Testis (tissue), 3 donors: Measurements from ENCODE around the gene ZFAND2B. TPM values are rescaled to one million over a fixed set of nuclear protein-coding genes. Genes with fewer than 3 reads are reported as not detected.

ENCODE experiments used
- DNase-seq: peaks from one replicate; pipeline ENCODE4 v3.0.0-alpha.2; 2019
- H3K27ac ChIP-seq, 2 donors: fragments of 200-600 bp; sonication (generic); one replicate each; pipeline ENCODE4 v1.5.1; 2019
- H3K27me3 ChIP-seq: fragments of 200-600 bp; sonication (generic); one replicate; pipeline ENCODE4 v1.5.1; 2019
- H3K36me3 ChIP-seq: fragments of 200-600 bp; sonication (generic); one replicate; pipeline ENCODE4 v1.5.1; 2017; ENCODE audit warnings: low read depth; ENCODE audit errors: missing control alignments
- H3K4me1 ChIP-seq: fragments of 200-600 bp; sonication (generic); one replicate; pipeline ENCODE4 v1.5.1; 2019
- H3K4me3 ChIP-seq, 2 donors: fragments of 200-600 bp; sonication (generic); one replicate each; pipeline ENCODE4 v1.5.1; 2017 to 2019
- H3K9me3 ChIP-seq: fragments of 200-600 bp; sonication (generic); one replicate; pipeline ENCODE4 v1.5.1; 2017
- POLR2A ChIP-seq: fragments of 450-650 bp; IDR thresholded peaks from one replicate; pipeline ENCODE4 v1.6.1; 2017; ENCODE audit warnings: antibody characterized with exemption, mild to moderate bottlenecking, moderate library complexity
- WGBS, 2 donors: methylation state at CpG; one replicate each; pipeline ENCODE4 v1.1.5; 2018; 5-methylcytosine and 5-hydroxymethylcytosine counted together
- intact Hi-C: fragments of 100-400 bp; cut with DNase I; formaldehyde crosslinking; loops from one replicate; pipeline ENCODE4 v1.15.1; 2023; ENCODE audit warnings: low total_unique reads
- polyA plus RNA-seq: library from polyadenylated mRNA; stranded (reverse); fragments of 350-450 nt; fragmentation: Illumina TruSeq; extraction: RNeasy Lipid Tissue Mini Kit (QIAGEN cat#74804); gene quantifications from one replicate; pipeline ENCODE4 v1.2.3, GENCODE V29; 2014; ENCODE audit warnings: low read depth, low replicate concordance; ENCODE audit not compliant: insufficient read depth
- total RNA-seq, 2 donors: library from RNA; depleted of rRNA; stranded (reverse); fragments of >200 nt; gene quantifications; one replicate each; pipeline ENCODE4 v1.2.3, GENCODE V29; 2016
- TF ChIP-seq, protein P1 (sequence below), 3 experiments: fragments of 450-650 bp in 2 of 3; fragments of 200-600 bp in 1 of 3; sonication (generic) in 1 of 3; IDR thresholded peaks; one replicate each; pipeline ENCODE4 v1.5.1; 2016 to 2019; ENCODE audit warnings: antibody characterized with exemption in 3 of 3, mild to moderate bottlenecking in 2 of 3, moderate library complexity in 1 of 3

Gene ZFAND2B
- total and polyA plus RNA-seq, 3 donors from 2014 or later, result 27.0 to 41.3 (median 34.3) TPM

DNA sequence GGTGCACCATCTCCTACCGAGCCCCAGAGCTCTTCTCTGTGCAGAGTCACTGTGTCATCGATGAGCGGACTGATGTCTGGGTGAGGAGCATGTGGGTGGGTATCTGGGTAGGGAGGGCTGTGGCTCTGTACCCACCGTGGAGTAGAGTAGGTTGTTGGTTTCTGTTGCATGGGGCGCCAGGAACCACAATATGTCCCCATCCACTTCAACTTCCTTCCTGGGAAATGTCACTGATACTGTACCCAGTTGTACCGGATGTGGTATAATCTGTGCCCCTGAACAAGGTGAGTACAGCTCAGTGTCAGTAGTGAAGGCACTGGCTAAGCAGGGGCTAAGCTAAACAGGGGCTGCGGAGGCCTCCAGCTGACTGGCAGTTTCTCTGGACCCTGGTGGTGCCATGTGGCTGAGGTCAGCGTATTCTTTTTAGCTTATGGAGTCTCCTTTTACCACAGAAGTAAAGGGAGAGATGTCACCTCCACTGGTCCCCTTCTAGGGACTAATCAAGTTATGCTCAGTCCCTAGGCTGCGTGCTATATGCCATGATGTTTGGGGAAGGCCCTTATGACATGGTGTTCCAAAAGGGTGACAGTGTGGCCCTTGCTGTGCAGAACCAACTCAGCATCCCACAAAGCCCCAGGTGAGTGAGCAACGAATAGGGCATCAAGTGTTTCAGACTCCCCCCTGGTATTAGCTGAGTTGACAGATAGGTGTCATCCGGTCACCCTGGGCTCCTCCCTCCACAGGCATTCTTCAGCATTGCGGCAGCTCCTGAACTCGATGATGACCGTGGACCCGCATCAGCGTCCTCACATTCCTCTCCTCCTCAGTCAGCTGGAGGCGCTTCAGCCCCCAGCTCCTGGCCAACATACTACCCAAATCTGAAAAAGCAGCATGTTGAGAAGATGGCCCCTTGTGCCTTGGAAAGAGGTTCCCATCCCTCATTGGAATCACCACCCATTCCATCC lies 41.4 kb downstream of the ZFAND2B start:
- H3K27ac ChIP-seq, result no peak overlapping the region
- intact Hi-C loops, result no loop called here
- WGBS, 2 donors, result 91% methylated on average over 14 to 17 of the region's 17 CpGs

GRCh38 chr2:219248845-219249202 lies 42.2 kb downstream of the ZFAND2B start:
- no peaks in the 10 kb centered on the region for H3K36me3 ChIP-seq
- intact Hi-C loops, result no loop called here
- TF ChIP-seq, protein P1, sequence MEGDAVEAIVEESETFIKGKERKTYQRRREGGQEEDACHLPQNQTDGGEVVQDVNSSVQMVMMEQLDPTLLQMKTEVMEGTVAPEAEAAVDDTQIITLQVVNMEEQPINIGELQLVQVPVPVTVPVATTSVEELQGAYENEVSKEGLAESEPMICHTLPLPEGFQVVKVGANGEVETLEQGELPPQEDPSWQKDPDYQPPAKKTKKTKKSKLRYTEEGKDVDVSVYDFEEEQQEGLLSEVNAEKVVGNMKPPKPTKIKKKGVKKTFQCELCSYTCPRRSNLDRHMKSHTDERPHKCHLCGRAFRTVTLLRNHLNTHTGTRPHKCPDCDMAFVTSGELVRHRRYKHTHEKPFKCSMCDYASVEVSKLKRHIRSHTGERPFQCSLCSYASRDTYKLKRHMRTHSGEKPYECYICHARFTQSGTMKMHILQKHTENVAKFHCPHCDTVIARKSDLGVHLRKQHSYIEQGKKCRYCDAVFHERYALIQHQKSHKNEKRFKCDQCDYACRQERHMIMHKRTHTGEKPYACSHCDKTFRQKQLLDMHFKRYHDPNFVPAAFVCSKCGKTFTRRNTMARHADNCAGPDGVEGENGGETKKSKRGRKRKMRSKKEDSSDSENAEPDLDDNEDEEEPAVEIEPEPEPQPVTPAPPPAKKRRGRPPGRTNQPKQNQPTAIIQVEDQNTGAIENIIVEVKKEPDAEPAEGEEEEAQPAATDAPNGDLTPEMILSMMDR (IDR thresholded peaks at IDR 0.05), result no peak
- TF ChIP-seq POLR2A, result no peak
- no peaks in the 10 kb centered on the region for H3K9me3 ChIP-seq
- H3K27ac ChIP-seq, result peak overlapping the region in 1 of 2 donors; percentile 58
- H3K4me3 ChIP-seq, result no peak overlapping the region
- H3K4me1 ChIP-seq, result peaks cover 14% of the 10 kb centered on the region
- WGBS, 2 donors, result 72 to 98% methylated on average over 2 of the region's 2 CpGs
- no peaks in the 10 kb centered on the region for H3K27me3 ChIP-seq
- DNase-seq, result no peak

More for the DNA sequence above, 41.4 kb downstream of the ZFAND2B start:
- Histone ChIP-seq H3K4me1 (peaks cover 13% of the 10 kb centered on the region), H3K4me3 (no peak overlapping the region), H3K9me3 (no peaks in the 10 kb centered on the region), H3K27me3 (no peaks in the 10 kb centered on the region), H3K36me3 (no peaks in the 10 kb centered on the region)
- TF ChIP-seq, protein P1 (IDR thresholded peaks at IDR 0.05), result no peak
- no peak for TF ChIP-seq POLR2A
- DNase-seq, result no peak

DNA sequence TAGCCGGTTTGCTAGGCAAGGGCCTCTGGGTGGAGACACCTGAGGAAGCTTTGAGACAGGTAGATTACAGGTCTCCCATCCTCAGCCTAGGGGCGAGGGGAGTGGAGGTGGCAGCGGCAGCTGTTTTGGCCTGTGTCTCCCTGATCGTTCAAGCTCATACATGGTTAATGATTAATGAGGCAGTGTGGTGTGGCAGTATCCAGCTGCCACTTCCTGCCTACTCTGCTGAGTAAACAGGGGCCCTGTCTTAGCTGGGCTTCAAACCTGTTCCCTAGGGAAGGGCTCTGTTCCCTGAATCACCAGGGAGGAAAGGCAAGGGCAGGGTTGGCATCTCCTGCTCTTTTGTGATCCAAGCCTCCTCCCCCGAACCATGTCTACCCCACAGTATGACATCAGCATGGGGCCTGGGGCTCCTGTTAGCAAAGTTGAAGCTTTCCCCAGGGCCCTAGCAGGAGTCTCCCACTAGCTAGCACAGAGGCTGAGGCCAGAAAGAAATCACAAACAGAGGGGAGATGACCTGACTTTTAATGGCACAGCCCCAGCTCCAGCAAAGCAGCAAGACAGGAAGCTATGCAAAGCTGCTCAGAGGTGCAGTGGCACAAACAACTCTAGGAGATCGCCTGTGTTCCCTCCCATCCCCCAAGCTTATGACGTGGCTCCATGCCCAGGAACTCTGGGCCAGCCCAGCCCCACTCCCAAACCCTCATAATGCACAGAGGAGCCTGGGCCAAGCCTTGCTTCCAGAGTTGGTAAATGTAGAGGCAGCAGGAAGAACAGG lies 42.8 kb downstream of the ZFAND2B start:
- TF ChIP-seq, protein P1 (IDR thresholded peaks at IDR 0.05), result no peak
- TF ChIP-seq POLR2A, result no peak
- 50 to 57% methylated on average over 5 to 7 of the region's 7 CpGs for WGBS, 2 donors
- no peak overlapping the region for H3K4me3 ChIP-seq

DNA sequence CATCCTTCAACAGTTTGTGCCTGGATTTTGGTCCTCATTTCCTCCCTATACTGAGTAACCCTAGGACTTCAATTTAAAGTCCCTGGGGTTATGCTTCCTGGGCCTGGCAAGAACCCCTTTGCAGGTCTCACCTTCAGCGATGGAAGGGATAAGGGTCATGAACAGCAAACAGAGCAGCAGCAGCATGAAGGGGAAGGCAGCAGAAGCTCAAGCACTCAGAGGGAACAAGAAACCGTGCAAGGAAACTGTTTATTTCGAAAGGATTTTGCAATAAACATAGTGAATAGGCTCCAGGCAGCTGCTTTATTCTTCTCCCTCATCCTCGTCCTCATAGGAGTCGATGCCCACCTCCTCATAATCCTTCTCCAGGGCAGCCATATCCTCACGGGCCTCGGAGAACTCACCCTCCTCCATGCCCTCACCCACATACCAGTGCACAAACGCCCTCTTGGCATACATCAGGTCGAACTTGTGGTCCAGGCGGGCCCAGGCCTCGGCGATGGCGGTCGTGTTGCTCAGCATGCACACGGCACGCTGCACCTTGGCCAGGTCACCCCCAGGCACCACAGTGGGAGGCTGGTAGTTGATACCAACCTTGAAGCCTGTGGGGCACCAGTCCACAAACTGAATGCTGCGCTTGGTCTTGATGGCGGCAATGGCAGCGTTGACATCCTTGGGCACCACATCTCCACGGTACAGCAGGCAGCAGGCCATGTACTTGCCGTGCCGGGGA lies 43.6 kb downstream of the ZFAND2B start:
- no peak overlapping the region for H3K4me3 ChIP-seq
- peaks cover 20% of the 10 kb centered on the region for H3K4me1 ChIP-seq
- peak overlapping the region in 1 of 2 donors; percentile 58 for H3K27ac ChIP-seq
- TF ChIP-seq, protein P1 (IDR thresholded peaks at IDR 0.05), result no peak
- no peak for TF ChIP-seq POLR2A
- no peak for DNase-seq
- intact Hi-C loops, result no loop called here
- no peaks in the 10 kb centered on the region for H3K27me3 ChIP-seq
- H3K9me3 ChIP-seq, result no peaks in the 10 kb centered on the region
- WGBS, 2 donors, result 87 to 92% methylated on average over 15 to 22 of the region's 22 CpGs
- H3K36me3 ChIP-seq, result no peaks in the 10 kb centered on the region

More for the DNA sequence above, 42.8 kb downstream of the ZFAND2B start:
- H3K36me3 ChIP-seq, result no peaks in the 10 kb centered on the region
- H3K27me3 ChIP-seq, result no peaks in the 10 kb centered on the region
- peak overlapping the region in 1 of 2 donors; percentile 58 for H3K27ac ChIP-seq
- peaks cover 20% of the 10 kb centered on the region for H3K4me1 ChIP-seq
- intact Hi-C loops, result no loop called here
- H3K9me3 ChIP-seq, result no peaks in the 10 kb centered on the region
- peak; percentile 60 for DNase-seq
